PFSK-1 (cell line): ENCODE data around the gene APPL2.

Experiments used
- FOXP2 ChIP-seq: optimal IDR thresholded peaks from 2 replicates; pipeline ENCODE3; 2011; ENCODE audit warnings: borderline replicate concordance, control low read depth, inconsistent platforms; ENCODE audit not compliant: insufficient read depth; ENCODE audit errors: extremely low read length, extremely low read depth
- POLR2AphosphoS5 ChIP-seq: IDR thresholded peaks from 2 replicates; pipeline ENCODE4 v1.6.1; 2012; ENCODE audit warnings: low read depth, mild to moderate bottlenecking, control low read depth, low read length, moderate library complexity
- REST ChIP-seq, 2 experiments: IDR thresholded peaks; 2 replicates each; pipeline versions ENCODE4 v1.6.1 to v1.8.0; 2011 to 2012; ENCODE audit warnings: low read depth in 2 of 2, low read length in 2 of 2, control low read depth in 1 of 2, inconsistent platforms in 1 of 2, mild to moderate bottlenecking in 1 of 2, moderate library complexity in 1 of 2; ENCODE audit not compliant: insufficient read depth in 1 of 2
- SIN3A ChIP-seq: IDR thresholded peaks from 2 replicates; pipeline ENCODE4 v1.6.1; 2012; ENCODE audit warnings: mild to moderate bottlenecking, low read length, moderate library complexity, borderline replicate concordance; ENCODE audit not compliant: insufficient read depth
- TAF1 ChIP-seq: IDR thresholded peaks from 2 replicates; pipeline ENCODE4 v1.6.1; 2012; ENCODE audit warnings: low read length, control low read depth, borderline replicate concordance; ENCODE audit not compliant: insufficient read depth

Gene APPL2

GRCh38 chr12:105162174-105162573 lies 73.8 kb downstream of the APPL2 start:
- TF ChIP-seq TAF1: no peak
- no peak for TF ChIP-seq FOXP2
- TF ChIP-seq REST (IDR thresholded peaks at IDR 0.05; ENCODE audit: insufficient read depth in 1 of 2, low read depth in 2 of 2, low read length in 2 of 2): no peak
- no peak for TF ChIP-seq SIN3A
- no peak for TF ChIP-seq POLR2AphosphoS5

GRCh38 chr12:105158876-105159275 lies 77.1 kb downstream of the APPL2 start:
- TF ChIP-seq FOXP2: no peak
- TF ChIP-seq POLR2AphosphoS5: no peak
- no peak for TF ChIP-seq REST (IDR thresholded peaks at IDR 0.05; ENCODE audit: insufficient read depth in 1 of 2, low read depth in 2 of 2, low read length in 2 of 2)
- no peak for TF ChIP-seq SIN3A
- no peak for TF ChIP-seq TAF1

DNA sequence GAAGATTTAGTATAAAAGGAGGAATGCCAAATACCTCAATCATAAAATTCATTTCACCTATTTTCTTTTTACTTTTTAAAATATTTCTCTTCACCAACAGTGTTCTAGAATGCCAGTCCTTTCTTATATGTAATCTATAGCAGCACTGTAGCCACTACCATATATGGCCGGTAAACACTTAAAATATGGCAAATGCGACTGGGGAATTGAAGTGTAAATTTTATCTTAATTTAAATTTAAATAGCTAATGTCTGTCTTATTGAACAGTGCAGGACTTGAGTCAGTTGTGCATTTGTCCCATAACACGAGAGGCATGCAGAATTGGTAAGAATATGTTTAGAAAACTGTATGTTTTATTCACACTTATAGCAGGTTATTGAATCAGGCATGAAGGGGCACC lies 78.4 kb downstream of the APPL2 start:
- TF ChIP-seq REST (IDR thresholded peaks at IDR 0.05; ENCODE audit: insufficient read depth in 1 of 2, low read depth in 2 of 2, low read length in 2 of 2) (no peak), SIN3A (no peak), TAF1 (no peak), FOXP2 (no peak), POLR2AphosphoS5 (no peak)

- TF ChIP-seq POLR2AphosphoS5 (no peak), TAF1 (no peak), SIN3A (no peak)
Observed at GRCh38 chr12:105156260-105156659, 79.7 kb downstream of the APPL2 start.

DNA sequence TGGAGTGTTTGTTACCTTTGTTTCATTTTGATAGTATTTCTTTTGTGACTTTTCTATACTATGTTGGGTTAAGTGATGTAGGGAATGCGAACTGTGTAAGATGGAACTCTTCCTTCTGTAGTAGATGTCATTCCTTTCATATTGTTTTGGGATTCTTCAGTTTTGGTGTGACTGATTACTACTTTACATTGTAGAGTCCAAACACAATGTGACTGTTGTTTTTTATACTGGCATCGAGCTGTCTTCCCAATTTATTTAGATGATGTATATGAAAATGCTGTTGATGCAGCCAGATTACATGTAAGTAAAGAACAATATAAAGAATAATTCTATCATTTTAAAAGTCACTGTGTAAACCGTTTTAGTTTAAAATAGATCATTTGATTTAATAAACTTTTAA lies 93.7 kb downstream of the APPL2 start:
- no peak for TF ChIP-seq POLR2AphosphoS5
- no peak for TF ChIP-seq FOXP2
- no peak for TF ChIP-seq TAF1
- no peak for TF ChIP-seq REST (IDR thresholded peaks at IDR 0.05; ENCODE audit: insufficient read depth in 1 of 2, low read depth in 2 of 2, low read length in 2 of 2)
- TF ChIP-seq SIN3A: no peak
